ENCODE measurements around the gene POLG2.

The POLG2 gene

DNA sequence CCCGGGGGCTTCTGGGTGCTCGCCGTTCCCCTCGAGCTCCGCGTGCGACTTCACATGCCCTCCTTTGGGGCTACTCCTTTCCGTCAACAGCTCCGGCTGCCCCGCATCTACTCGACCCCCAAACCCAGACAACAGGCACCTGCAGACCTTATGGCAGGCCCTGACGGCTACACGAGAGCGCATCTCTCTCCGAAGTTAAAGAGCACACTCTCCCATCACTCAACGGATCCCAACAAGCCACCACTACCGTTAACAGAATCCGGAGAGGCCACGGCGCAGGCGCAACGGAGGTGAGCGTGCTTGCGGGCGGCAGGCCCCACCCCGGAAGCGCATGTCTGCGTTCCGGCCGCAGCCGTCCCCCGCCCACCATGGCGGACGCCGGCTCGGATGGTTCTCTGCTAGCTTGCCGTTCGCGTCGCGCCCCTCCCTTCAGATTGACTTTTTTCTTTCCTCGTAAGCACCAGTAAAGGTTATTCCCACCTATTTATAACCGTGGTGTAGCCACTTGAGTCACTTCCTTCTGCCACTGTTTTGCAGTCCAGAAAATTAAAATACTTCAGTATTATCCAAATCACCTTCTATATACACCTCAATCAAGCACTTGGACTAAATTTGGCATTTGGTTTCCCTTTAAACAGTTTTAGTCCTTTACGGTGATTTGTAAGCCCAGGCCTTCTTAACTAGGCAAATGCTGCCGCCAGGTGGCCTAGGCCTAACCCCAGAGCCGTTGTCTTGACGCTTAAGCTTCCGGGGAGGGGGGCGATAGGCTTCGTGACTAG, at the start of gene POLG2:
TSS of gene POLG2 (minus strand) at position 269 of the 779 bp plus-strand sequence. CDS start at position 183, 86 bp downstream.
- H3K27ac Mint-ChIP-seq, result peak within 1 kb of the TSS; percentile 88
- H3K4me3 Mint-ChIP-seq, result peak within 1 kb of the TSS; percentile 99
- H3K27me3 Mint-ChIP-seq, result no peaks in the 10 kb centered on the region
- no peaks in the 10 kb centered on the region for H3K9me3 Mint-ChIP-seq
- peaks cover 20% of the 10 kb centered on the region for H3K36me3 Mint-ChIP-seq
- peaks cover 38% of the 10 kb centered on the region for H3K4me1 Mint-ChIP-seq
- ATAC-seq (ENCODE audit: low read depth) (peak; percentile 80), DNase-seq (ENCODE audit: low spot score in 2 of 2) (peak; percentile 89 to 92)

DNA sequence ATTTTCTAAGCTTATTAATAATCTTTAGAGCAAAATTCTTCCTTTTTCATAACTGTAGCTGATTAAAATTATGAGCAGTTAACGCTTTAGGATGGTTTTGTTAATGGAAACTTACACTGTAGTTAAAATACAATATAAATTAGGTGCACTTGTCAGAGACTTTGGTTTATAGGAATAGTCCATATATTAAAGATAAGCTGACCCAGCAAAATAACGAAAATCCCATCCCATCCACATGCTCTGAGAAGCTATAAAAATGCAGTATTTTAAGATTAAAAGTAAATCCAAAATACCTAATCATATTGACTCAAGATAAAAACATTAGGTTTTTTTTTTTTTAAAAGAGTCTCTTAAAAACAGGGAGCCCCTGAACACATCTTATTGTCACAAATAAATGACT, 47.9 kb upstream of the POLG2 start:
- Mint-ChIP-seq H3K4me1 (no peaks in the 10 kb centered on the region), H3K4me3 (no peak overlapping the region), H3K9me3 (no peaks in the 10 kb centered on the region), H3K27me3 (no peaks in the 10 kb centered on the region), H3K36me3 (peaks cover 12% of the 10 kb centered on the region), H3K27ac (no peak overlapping the region)
- no peak for DNase-seq (ENCODE audit: low spot score in 2 of 2)
- ATAC-seq (ENCODE audit: low read depth), result no peak

GRCh38 chr17:64540118-64540776, 43.4 kb upstream of the POLG2 start:
- Mint-ChIP-seq H3K36me3 (peaks cover 19% of the 10 kb centered on the region), H3K27me3 (no peaks in the 10 kb centered on the region), H3K4me1 (peaks cover 2% of the 10 kb centered on the region), H3K27ac (no peak overlapping the region), H3K9me3 (no peaks in the 10 kb centered on the region), H3K4me3 (no peak overlapping the region)
- ATAC-seq (ENCODE audit: low read depth), result no peak
- DNase-seq (ENCODE audit: low spot score in 2 of 2), result no peak

- Mint-ChIP-seq H3K36me3 (peaks cover 25% of the 10 kb centered on the region), H3K9me3 (no peaks in the 10 kb centered on the region), H3K27me3 (no peaks in the 10 kb centered on the region), H3K27ac (peak overlapping the region; percentile 17), H3K4me1 (peaks cover 2% of the 10 kb centered on the region), H3K4me3 (no peak overlapping the region)
- ATAC-seq (ENCODE audit: low read depth), result no peak
- DNase-seq (ENCODE audit: low spot score in 2 of 2), result no peak
These were observed 41.8 kb upstream of the POLG2 start for GRCh38 chr17:64538508-64539130.

DNA sequence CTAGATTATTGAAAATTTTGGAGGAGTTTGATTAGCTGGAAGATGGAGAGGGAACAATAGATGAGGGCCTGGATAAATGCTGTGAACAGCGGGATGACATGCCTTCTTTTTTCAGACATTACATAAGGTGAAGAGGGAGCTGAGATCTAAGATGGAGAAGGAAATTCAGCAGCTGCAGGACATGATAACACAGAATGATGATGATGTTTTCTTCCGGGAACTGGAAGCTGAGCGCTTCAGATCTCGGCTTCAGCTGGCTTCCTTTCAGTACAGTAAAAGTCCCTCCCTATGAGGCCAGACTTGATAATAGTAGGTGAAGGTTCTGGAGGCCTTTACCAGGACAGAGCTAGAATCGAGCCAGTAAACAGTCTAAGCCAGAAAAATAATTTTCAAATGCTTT, 40.6 kb upstream of the POLG2 start:
- DNase-seq (ENCODE audit: low spot score in 2 of 2) (no peak), ATAC-seq (ENCODE audit: low read depth) (no peak)
- Mint-ChIP-seq H3K36me3 (peaks cover 28% of the 10 kb centered on the region), H3K9me3 (no peaks in the 10 kb centered on the region), H3K27me3 (no peaks in the 10 kb centered on the region), H3K27ac (peak overlapping the region; percentile 51), H3K4me3 (no peak overlapping the region), H3K4me1 (peaks cover 2% of the 10 kb centered on the region)

DNA sequence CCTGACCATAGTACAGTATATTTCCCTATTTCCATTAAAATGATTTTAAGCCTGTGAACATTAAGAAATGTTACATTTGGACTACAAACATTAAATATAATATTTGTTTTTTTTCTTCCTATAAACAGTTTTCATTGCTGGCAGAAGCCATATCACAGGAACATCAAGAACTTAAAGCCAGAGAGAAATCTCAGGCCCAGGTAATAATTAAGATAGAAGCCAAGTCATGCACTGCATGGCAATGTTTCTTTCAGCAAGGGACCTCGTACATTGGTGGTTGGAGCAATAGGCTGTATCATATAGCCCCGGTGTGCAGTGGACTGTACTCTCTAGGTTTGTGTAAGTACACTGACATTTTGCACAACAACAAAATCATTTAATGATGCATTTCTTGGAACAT, 40.1 kb upstream of the POLG2 start:
- Mint-ChIP-seq H3K4me3 (no peak overlapping the region), H3K36me3 (peaks cover 28% of the 10 kb centered on the region), H3K27me3 (no peaks in the 10 kb centered on the region), H3K27ac (peak overlapping the region; percentile 51), H3K4me1 (peaks cover 2% of the 10 kb centered on the region), H3K9me3 (no peaks in the 10 kb centered on the region)
- no peak for ATAC-seq (ENCODE audit: low read depth)
- no peak for DNase-seq (ENCODE audit: low spot score in 2 of 2)

DNA sequence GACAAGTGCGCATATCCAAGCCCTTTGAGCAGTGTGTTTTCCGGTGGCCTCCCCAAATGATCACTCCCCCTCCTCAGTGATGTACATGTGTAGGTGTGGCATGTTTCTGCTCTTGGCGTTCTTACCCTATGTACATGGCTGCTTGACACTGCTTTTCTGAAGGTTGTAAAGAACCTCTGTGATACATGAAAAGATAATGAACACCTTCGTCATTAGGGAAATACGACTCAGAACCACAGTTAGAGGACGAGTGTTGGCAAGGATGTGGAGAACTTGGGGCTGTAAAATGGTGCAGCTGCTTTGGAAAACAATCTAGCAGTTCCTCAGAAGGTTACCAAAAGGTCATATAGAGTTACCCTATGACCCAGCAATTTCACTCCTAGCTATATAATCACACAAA, 38.5 kb upstream of the POLG2 start:
- H3K27ac Mint-ChIP-seq, result peak overlapping the region; percentile 43

DNA sequence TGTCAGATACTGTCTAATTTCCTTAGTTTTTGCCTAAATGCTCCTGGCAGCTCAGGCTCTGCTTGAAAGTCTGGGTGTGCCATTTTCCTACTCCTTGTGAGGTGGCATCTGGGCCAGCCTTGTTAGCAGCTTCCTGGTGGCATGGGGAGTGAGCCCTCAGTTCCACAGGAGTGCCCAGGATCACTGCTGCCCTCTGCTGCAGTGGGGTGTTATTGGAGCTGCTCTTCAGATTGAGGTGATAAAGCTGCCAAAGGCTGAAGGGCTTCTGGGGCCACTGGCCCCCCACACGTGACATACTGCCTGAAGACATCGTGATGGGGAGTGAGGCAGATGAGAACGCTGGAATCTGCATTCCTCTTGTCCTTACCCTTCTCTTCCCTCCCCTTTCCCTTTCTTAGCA, 37.3 kb upstream of the POLG2 start:
- DNase-seq (ENCODE audit: low spot score in 2 of 2) (no peak), ATAC-seq (ENCODE audit: low read depth) (no peak)
- H3K9me3 Mint-ChIP-seq, result no peaks in the 10 kb centered on the region
- H3K27me3 Mint-ChIP-seq, result no peaks in the 10 kb centered on the region
- peaks cover 2% of the 10 kb centered on the region for H3K4me1 Mint-ChIP-seq
- H3K27ac Mint-ChIP-seq, result peak overlapping the region; percentile 11
- peaks cover 43% of the 10 kb centered on the region for H3K36me3 Mint-ChIP-seq
- H3K4me3 Mint-ChIP-seq, result no peak overlapping the region

More for the DNA sequence above, 38.5 kb upstream of the POLG2 start:
- no peaks in the 10 kb centered on the region for H3K9me3 Mint-ChIP-seq
- H3K27me3 Mint-ChIP-seq, result no peaks in the 10 kb centered on the region
- peaks cover 36% of the 10 kb centered on the region for H3K36me3 Mint-ChIP-seq
- ATAC-seq (ENCODE audit: low read depth) (no peak), DNase-seq (ENCODE audit: low spot score in 2 of 2) (no peak)
- no peak overlapping the region for H3K4me3 Mint-ChIP-seq
- H3K4me1 Mint-ChIP-seq, result peaks cover 2% of the 10 kb centered on the region

DNA sequence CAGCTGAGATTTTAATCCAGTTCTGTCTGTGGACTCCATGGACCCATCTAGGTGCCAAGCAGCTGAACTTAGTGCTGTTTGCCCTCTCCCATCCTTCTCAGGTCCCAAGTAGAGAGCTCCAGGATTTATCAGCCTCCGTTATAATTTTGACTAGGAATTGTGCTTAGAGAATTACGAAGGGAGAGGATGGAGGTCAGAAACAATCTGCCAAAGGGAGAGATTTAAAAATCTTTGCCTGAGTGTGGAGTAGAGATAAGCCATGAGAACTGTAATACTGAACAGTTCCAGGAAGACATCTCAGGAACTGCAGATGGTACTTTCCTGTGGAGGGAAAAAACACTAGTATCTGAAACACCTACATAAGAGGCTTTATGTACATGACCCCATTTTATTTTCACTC, 36.9 kb upstream of the POLG2 start:
- ATAC-seq (ENCODE audit: low read depth) (no peak), DNase-seq (ENCODE audit: low spot score in 2 of 2) (no peak)
- Mint-ChIP-seq H3K4me3 (no peak overlapping the region), H3K36me3 (peaks cover 45% of the 10 kb centered on the region), H3K27ac (peak overlapping the region; percentile 11), H3K9me3 (no peaks in the 10 kb centered on the region), H3K4me1 (peaks cover 2% of the 10 kb centered on the region), H3K27me3 (no peaks in the 10 kb centered on the region)

DNA sequence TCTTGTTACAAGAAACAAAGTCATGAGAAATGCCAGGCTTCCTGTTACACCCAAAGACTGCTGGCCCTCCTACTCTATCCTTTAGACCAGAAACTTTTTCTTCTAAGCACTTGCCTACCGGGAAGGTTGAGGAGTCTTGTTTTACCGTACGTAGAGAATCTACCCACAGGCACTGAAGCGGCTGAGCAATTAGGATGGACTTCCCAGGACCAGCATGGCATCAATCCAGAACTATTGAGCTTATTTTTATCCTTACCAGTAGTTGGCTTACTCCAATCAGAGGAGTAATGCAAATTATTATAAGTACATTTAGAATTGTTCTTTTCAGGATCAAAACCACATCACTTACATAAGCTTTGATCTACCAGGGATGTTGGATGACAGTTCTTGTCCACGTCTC, 35.6 kb upstream of the POLG2 start:
- H3K4me3 Mint-ChIP-seq, result no peak overlapping the region
- ATAC-seq (ENCODE audit: low read depth) (no peak), DNase-seq (ENCODE audit: low spot score in 2 of 2) (no peak)
- H3K9me3 Mint-ChIP-seq, result no peaks in the 10 kb centered on the region
- no peaks in the 10 kb centered on the region for H3K27me3 Mint-ChIP-seq
- peaks cover 2% of the 10 kb centered on the region for H3K4me1 Mint-ChIP-seq
- H3K27ac Mint-ChIP-seq, result no peak overlapping the region
- peaks cover 47% of the 10 kb centered on the region for H3K36me3 Mint-ChIP-seq

DNA sequence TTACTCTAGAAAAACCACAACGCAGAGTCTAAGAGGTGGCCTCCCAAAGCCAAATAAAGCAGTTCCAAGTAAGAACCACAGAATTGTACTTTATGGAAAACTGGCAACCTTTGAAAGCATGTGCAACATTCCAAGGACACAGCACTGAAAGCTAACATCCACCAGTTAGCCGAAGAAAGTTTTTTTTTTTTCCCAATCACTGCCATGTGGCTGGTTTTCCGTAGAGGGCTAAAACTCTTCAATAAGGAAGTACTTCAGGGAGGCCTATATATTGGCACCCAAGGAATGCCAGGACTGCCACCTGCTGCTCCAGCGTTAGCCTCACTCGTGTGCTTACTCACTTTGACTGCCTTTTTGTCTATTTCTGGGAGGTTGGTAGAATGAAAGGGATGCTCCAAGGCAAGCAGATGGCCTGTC, 35.1 kb upstream of the POLG2 start:
- peaks cover 2% of the 10 kb centered on the region for H3K4me1 Mint-ChIP-seq
- ATAC-seq (ENCODE audit: low read depth), result no peak
- no peaks in the 10 kb centered on the region for H3K27me3 Mint-ChIP-seq
- H3K4me3 Mint-ChIP-seq, result no peak overlapping the region
- no peak for DNase-seq (ENCODE audit: low spot score in 2 of 2)
- peaks cover 44% of the 10 kb centered on the region for H3K36me3 Mint-ChIP-seq
- H3K27ac Mint-ChIP-seq, result no peak overlapping the region
- no peaks in the 10 kb centered on the region for H3K9me3 Mint-ChIP-seq

- Mint-ChIP-seq H3K27ac (peak overlapping the region; percentile 14), H3K27me3 (no peaks in the 10 kb centered on the region), H3K36me3 (peaks cover 41% of the 10 kb centered on the region), H3K4me1 (no peaks in the 10 kb centered on the region), H3K4me3 (no peak overlapping the region), H3K9me3 (no peaks in the 10 kb centered on the region)
- DNase-seq (ENCODE audit: low spot score in 2 of 2) (no peak), ATAC-seq (ENCODE audit: low read depth) (no peak)
These were observed 32.4 kb upstream of the POLG2 start for GRCh38 chr17:64529221-64529620.

GRCh38 chr17:64527914-64528313, 31.1 kb upstream of the POLG2 start:
- H3K4me1 Mint-ChIP-seq, result no peaks in the 10 kb centered on the region
- H3K9me3 Mint-ChIP-seq, result no peaks in the 10 kb centered on the region
- DNase-seq (ENCODE audit: low spot score in 2 of 2) (no peak), ATAC-seq (ENCODE audit: low read depth) (no peak)
- peaks cover 42% of the 10 kb centered on the region for H3K36me3 Mint-ChIP-seq
- H3K27ac Mint-ChIP-seq, result no peak overlapping the region
- no peak overlapping the region for H3K4me3 Mint-ChIP-seq
- H3K27me3 Mint-ChIP-seq, result no peaks in the 10 kb centered on the region

DNA sequence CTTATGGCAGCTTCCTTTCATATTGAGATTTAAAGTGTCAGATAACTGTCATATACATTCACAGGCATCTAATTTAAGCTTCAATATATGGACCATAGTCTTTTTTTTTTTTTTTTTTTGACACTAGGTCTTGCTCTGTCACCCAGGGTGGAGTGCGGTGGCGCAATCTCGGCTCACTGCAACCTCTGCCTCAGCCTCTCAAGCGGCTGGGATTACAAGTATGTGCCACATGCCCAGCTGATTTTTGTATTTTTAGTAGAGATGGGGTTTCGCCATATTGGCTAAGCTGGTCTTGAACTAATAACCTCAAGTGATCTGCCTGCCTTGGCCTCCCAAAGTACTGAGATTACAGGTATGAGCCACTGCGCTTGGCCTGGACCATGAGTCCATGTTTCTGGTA, 23.5 kb upstream of the POLG2 start:
- no peaks in the 10 kb centered on the region for H3K27me3 Mint-ChIP-seq
- no peak for ATAC-seq (ENCODE audit: low read depth)
- no peak overlapping the region for H3K27ac Mint-ChIP-seq
- H3K4me3 Mint-ChIP-seq, result no peak overlapping the region
- H3K4me1 Mint-ChIP-seq, result peaks cover 8% of the 10 kb centered on the region
- peaks cover 22% of the 10 kb centered on the region for H3K36me3 Mint-ChIP-seq
- no peaks in the 10 kb centered on the region for H3K9me3 Mint-ChIP-seq
- no peak for DNase-seq (ENCODE audit: low spot score in 2 of 2)

Measured in memory B cell (primary cell).